B cell (primary cell): ENCODE data around the gene CFAP77. TPM values are rescaled to one million over a fixed set of nuclear protein-coding genes. Genes with fewer than 3 reads are reported as not detected.

Source experiments
- ATAC-seq: fragments of 200-7000 bp; cut with Tn5 transposase; one replicate; pipeline ENCODE4 v1.10.0; 2021; ENCODE audit warnings: low read depth, mild to moderate bottlenecking, moderate number of reproducible peaks, moderate library complexity
- CTCF ChIA-PET: fragments of 350-600 bp; sonication (Branson Sonifier 250); formaldehyde crosslinking; loops from one replicate; lab custom pipeline; 2021; ENCODE audit warnings: antibody characterized with exemption, inconsistent platforms; lab: Charles Lee
- POLR2A ChIA-PET: fragments of 350-600 bp; sonication (Branson Sonifier 250); formaldehyde crosslinking; loops from one replicate; lab custom pipeline; 2021; ENCODE audit warnings: antibody characterized with exemption; lab: Charles Lee
- DNase-seq: peaks from one replicate; pipeline ENCODE4 v3.0.0; 2013
- H2AFZ ChIP-seq: 2 replicates; pipeline ENCODE4 v1.6.1; 2012; ENCODE audit warnings: mild to moderate bottlenecking, low read depth, low read length; ENCODE audit not compliant: insufficient read depth, poor library complexity, severe bottlenecking
- H3K27ac ChIP-seq, 2 donors: 1 replicate in 1 of 2; 2 replicates in 1 of 2; pipeline ENCODE4 v1.5.1; 2012 to 2013; ENCODE audit warnings: low read length in 2 of 2, mild to moderate bottlenecking in 2 of 2, moderate library complexity in 1 of 2
- H3K27me3 ChIP-seq, 4 experiments: fragments of 200-600 bp in 1 of 4; sonication (generic) in 1 of 4; replicated peaks in 1 of 4; 1 replicate in 2 of 4; 2 replicates in 2 of 4; pipeline versions ENCODE4 v1.6.1 to v1.7.0; 2013 to 2016; ENCODE audit warnings: low read length in 3 of 4, mild to moderate bottlenecking in 2 of 4, mixed read lengths in 1 of 4, moderate library complexity in 1 of 4; ENCODE audit not compliant: insufficient read depth in 4 of 4, control insufficient read depth in 3 of 4; ENCODE audit errors: control extremely low read depth in 1 of 4
- H3K36me3 ChIP-seq, 2 experiments: replicated peaks in 1 of 2; 1 replicate in 1 of 2; 2 replicates in 1 of 2; pipeline versions ENCODE4 v1.6.1 to v1.7.1; 2013; ENCODE audit warnings: low read length in 1 of 2; ENCODE audit not compliant: insufficient read depth in 2 of 2, control insufficient read depth in 1 of 2; ENCODE audit errors: control extremely low read depth in 1 of 2, extremely low read depth in 1 of 2
- H3K4me1 ChIP-seq, 2 donors: fragments of 200-600 bp in 1 of 2; sonication (generic) in 1 of 2; 1 replicate in 1 of 2; 2 replicates in 1 of 2; pipeline versions ENCODE4 v1.5.1 to v1.6.1; 2013 to 2017; ENCODE audit warnings: low read length in 2 of 2; ENCODE audit not compliant: control insufficient read depth in 2 of 2, insufficient read depth in 2 of 2
- H3K4me2 ChIP-seq: replicated peaks from 2 replicates; pipeline ENCODE3; 2012; ENCODE audit warnings: mild to moderate bottlenecking, low read depth, low read length; ENCODE audit not compliant: poor library complexity, severe bottlenecking
- H3K4me3 ChIP-seq, 5 experiments: fragments of 200-600 bp in 1 of 5; sonication (generic) in 1 of 5; 1 replicate in 3 of 5; 2 replicates in 2 of 5; pipeline versions ENCODE4 v1.5.1 to v1.7.0; 2011 to 2016; ENCODE audit warnings: low read length in 4 of 5, mild to moderate bottlenecking in 4 of 5, low read depth in 2 of 5, control low read depth in 1 of 5, moderate library complexity in 1 of 5; ENCODE audit not compliant: insufficient read depth in 1 of 5; ENCODE audit errors: control extremely low read depth in 1 of 5, extremely low read depth in 1 of 5
- H3K79me2 ChIP-seq: fragments of 200-600 bp; sonication (generic); one replicate; pipeline ENCODE4 v1.6.0; 2016; ENCODE audit warnings: low read length; ENCODE audit not compliant: control insufficient read depth, insufficient read depth
- H3K9ac ChIP-seq: fragments of 200-600 bp; sonication (generic); 2 replicates; pipeline ENCODE4 v1.6.1; 2017; ENCODE audit warnings: mild to moderate bottlenecking, low read length, moderate library complexity
- H3K9me3 ChIP-seq, 3 donors: one replicate each; pipeline versions ENCODE4 v1.6.1 to v1.7.1; 2013; ENCODE audit warnings: low read length in 2 of 3; ENCODE audit not compliant: control insufficient read depth in 2 of 3, insufficient read depth in 1 of 3; ENCODE audit errors: control extremely low read depth in 1 of 3
- H4K20me1 ChIP-seq: 2 replicates; pipeline ENCODE4 v1.6.0; 2012; ENCODE audit warnings: mild to moderate bottlenecking, low read length; ENCODE audit not compliant: insufficient read depth, control insufficient read depth, poor library complexity, severe bottlenecking
- H3K27ac Mint-ChIP-seq: one replicate; pipeline ENCODE4 v1.8.0; 2021; ENCODE audit warnings: mixed read lengths
- H3K27me3 Mint-ChIP-seq: one replicate; pipeline ENCODE4 v1.8.0; 2021; ENCODE audit warnings: mixed read lengths
- H3K4me1 Mint-ChIP-seq: one replicate; pipeline ENCODE4 v1.8.0; 2021; ENCODE audit warnings: mixed read lengths
- H3K4me3 Mint-ChIP-seq: one replicate; pipeline ENCODE4 v1.8.0; 2021; ENCODE audit warnings: mixed read lengths
- H3K9me3 Mint-ChIP-seq: one replicate; pipeline ENCODE4 v1.8.0; 2022; ENCODE audit warnings: mixed read lengths; ENCODE audit not compliant: insufficient read depth
- CTCF ChIP-seq: fragments of 200-600 bp; IDR thresholded peaks from one replicate; pipeline ENCODE4 v1.8.0; 2022; ENCODE audit warnings: antibody characterized with exemption, mild to moderate bottlenecking
- EZH2 ChIP-seq: IDR thresholded peaks from 2 replicates; pipeline ENCODE4 v1.6.1; 2012; ENCODE audit warnings: borderline replicate concordance, low read depth, mild to moderate bottlenecking, moderate library complexity, low read length; ENCODE audit not compliant: insufficient read depth, poor library complexity, severe bottlenecking
- WGBS: methylation state at CpG from one replicate; pipeline ENCODE4 v1.1.5; 2013; ENCODE audit warnings: missing lambda C conversion rate; ENCODE audit not compliant: insufficient coverage; 5-methylcytosine and 5-hydroxymethylcytosine counted together
- intact Hi-C: fragments of 100-400 bp; cut with micrococcal nuclease; formaldehyde crosslinking; loops from one replicate; pipeline ENCODE4 v1.10.0; 2022
- polyA plus RNA-seq: library from polyadenylated mRNA; depleted of rRNA; stranded (reverse); fragments of >200 nt; gene quantifications from 2 replicates; pipeline ENCODE4 v1.2.3, GENCODE V29; 2012
- total RNA-seq, 2 donors: library from RNA; stranded (reverse); fragments of 120-200 nt in 1 of 2; gene quantifications; 1 replicate in 1 of 2; 2 replicates in 1 of 2; pipeline versions ENCODE4 v1.2.3 to v1.2.4, GENCODE V29; 2013 to 2022

The CFAP77 gene
- total and polyA plus RNA-seq, 2 donors (not counting 1 experiment from before 2014, with no cell fraction given) = not detected

DNA sequence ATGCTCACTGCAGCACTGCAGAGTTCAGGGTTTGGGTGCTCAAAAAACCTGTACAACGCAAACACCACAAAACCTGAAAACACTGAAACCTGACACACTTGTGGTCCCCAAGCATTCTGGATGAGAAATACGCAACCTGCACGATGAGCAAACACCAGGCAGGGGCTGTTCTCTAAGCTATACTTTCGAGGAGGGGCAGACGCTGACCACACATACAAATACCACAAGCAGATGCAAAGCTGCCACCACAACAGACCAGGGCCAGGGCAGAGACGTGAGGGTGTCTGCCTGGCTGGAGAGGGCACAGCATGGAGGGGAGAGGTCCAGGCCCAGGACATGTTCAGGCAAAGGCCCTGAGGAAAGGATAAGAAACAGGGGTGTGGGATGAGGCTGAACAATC is 195.4 kb downstream of the CFAP77 start:
- no peak for TF ChIP-seq EZH2
- no peak for TF ChIP-seq CTCF
- Histone ChIP-seq H2AFZ (no peak overlapping the region), H3K9ac (no peak overlapping the region), H3K36me3 (peaks cover 0 to 71% of the 10 kb centered on the region in 2 experiments), H3K79me2 (no peaks in the 10 kb centered on the region), H3K4me3 (no peak overlapping the region), H3K27ac (no peak overlapping the region), H3K4me1 (no peaks in the 10 kb centered on the region), H3K27me3 (no peaks in the 10 kb centered on the region), H3K9me3 (no peaks in the 10 kb centered on the region), H3K4me2 (no peak overlapping the region), H4K20me1 (peaks cover 13% of the 10 kb centered on the region)
- CTCF ChIA-PET = no interaction called here
- POLR2A ChIA-PET = no interaction called here
- ATAC-seq = no peak
- H3K27ac Mint-ChIP-seq = no peak overlapping the region
- H3K9me3 Mint-ChIP-seq = no peaks in the 10 kb centered on the region
- H3K4me1 Mint-ChIP-seq = no peaks in the 10 kb centered on the region
- intact Hi-C loops = no loop called here
- WGBS = 96% methylated on average over 4 of the region's 6 CpGs
- no peak overlapping the region for H3K4me3 Mint-ChIP-seq
- no peak for DNase-seq
- no peaks in the 10 kb centered on the region for H3K27me3 Mint-ChIP-seq

DNA sequence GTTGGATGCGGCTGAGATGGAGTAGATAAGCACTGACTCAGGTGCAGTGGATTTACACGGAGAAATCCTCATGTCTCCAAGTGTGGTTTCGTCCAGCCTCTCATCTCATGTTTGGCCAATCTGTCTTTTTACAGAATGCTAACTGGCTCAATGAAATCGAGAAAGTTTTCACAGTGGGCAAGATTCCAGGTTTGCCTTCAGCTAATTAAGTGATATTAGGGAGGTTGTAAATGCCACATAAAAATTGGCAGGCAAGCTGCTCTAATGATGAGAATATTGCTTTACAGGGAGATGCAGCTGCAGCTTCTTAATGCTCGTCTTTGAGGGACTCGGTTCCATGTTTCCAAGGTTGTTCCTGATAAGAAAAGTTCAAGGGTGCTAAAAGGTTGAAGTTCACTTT is 196.1 kb downstream of the CFAP77 start:
- no peak overlapping the region for H3K4me3 Mint-ChIP-seq
- Histone ChIP-seq H4K20me1 (peaks cover 6% of the 10 kb centered on the region), H3K36me3 (peaks cover 0 to 71% of the 10 kb centered on the region in 2 experiments), H3K4me3 (no peak overlapping the region), H3K4me1 (no peaks in the 10 kb centered on the region), H3K9me3 (no peaks in the 10 kb centered on the region), H3K4me2 (no peak overlapping the region), H3K79me2 (no peaks in the 10 kb centered on the region), H3K27ac (no peak overlapping the region), H3K9ac (no peak overlapping the region), H3K27me3 (no peaks in the 10 kb centered on the region), H2AFZ (no peak overlapping the region)
- ChIA-PET CTCF (no interaction called here), POLR2A (no interaction called here)
- DNase-seq (no peak), ATAC-seq (no peak)
- H3K27me3 Mint-ChIP-seq = no peaks in the 10 kb centered on the region
- H3K27ac Mint-ChIP-seq = no peak overlapping the region
- TF ChIP-seq CTCF = no peak
- no peaks in the 10 kb centered on the region for H3K4me1 Mint-ChIP-seq
- WGBS = 95% methylated on average over 6 of the region's 6 CpGs
- H3K9me3 Mint-ChIP-seq = no peaks in the 10 kb centered on the region
- intact Hi-C loops = no loop called here
